ACC112 (cell line): Measurements from ENCODE around the gene CIC.
A peak's percentile ranks its signal among the peaks of the same experiment; 100 is the strongest.

Experiments
- H2AFZ ChIP-seq: fragments of 200-600 bp; sonication (generic); one replicate; pipeline ENCODE4 v1.6.0; 2017; ENCODE audit warnings: antibody characterized with exemption, low read length; ENCODE audit not compliant: unreplicated experiment
- H3K27ac ChIP-seq: fragments of 200-600 bp; sonication (generic); 2 replicates; pipeline ENCODE4 v1.5.1; 2014; ENCODE audit warnings: low read depth, mild to moderate bottlenecking, antibody characterized with exemption, low read length, moderate library complexity
- H3K27me3 ChIP-seq: fragments of 200-600 bp; sonication (generic); 2 replicates; pipeline ENCODE4 v1.6.1; 2014; ENCODE audit warnings: mild to moderate bottlenecking, antibody characterized with exemption, low read length, moderate library complexity, mixed read lengths; ENCODE audit not compliant: insufficient read depth
- H3K36me3 ChIP-seq: fragments of 200-600 bp; sonication (generic); 2 replicates; pipeline ENCODE4 v1.6.1; 2016; ENCODE audit warnings: mild to moderate bottlenecking, antibody characterized with exemption, low read length, moderate library complexity, mixed read lengths; ENCODE audit not compliant: insufficient read depth
- H3K4me1 ChIP-seq: fragments of 200-600 bp; sonication (generic); one replicate; pipeline ENCODE4 v1.6.1; 2016; ENCODE audit warnings: low read length, mixed read lengths; ENCODE audit not compliant: insufficient read depth, unreplicated experiment, control insufficient read depth
- H3K4me3 ChIP-seq: fragments of 200-600 bp; sonication (generic); 2 replicates; pipeline ENCODE4 v1.5.1; 2014; ENCODE audit warnings: mild to moderate bottlenecking, low read depth, low read length
- H3K79me2 ChIP-seq: fragments of 200-600 bp; sonication (generic); one replicate; pipeline ENCODE4 v1.6.0; 2016; ENCODE audit warnings: low read length; ENCODE audit not compliant: control insufficient read depth, unreplicated experiment, insufficient read depth

CIC gene

DNA sequence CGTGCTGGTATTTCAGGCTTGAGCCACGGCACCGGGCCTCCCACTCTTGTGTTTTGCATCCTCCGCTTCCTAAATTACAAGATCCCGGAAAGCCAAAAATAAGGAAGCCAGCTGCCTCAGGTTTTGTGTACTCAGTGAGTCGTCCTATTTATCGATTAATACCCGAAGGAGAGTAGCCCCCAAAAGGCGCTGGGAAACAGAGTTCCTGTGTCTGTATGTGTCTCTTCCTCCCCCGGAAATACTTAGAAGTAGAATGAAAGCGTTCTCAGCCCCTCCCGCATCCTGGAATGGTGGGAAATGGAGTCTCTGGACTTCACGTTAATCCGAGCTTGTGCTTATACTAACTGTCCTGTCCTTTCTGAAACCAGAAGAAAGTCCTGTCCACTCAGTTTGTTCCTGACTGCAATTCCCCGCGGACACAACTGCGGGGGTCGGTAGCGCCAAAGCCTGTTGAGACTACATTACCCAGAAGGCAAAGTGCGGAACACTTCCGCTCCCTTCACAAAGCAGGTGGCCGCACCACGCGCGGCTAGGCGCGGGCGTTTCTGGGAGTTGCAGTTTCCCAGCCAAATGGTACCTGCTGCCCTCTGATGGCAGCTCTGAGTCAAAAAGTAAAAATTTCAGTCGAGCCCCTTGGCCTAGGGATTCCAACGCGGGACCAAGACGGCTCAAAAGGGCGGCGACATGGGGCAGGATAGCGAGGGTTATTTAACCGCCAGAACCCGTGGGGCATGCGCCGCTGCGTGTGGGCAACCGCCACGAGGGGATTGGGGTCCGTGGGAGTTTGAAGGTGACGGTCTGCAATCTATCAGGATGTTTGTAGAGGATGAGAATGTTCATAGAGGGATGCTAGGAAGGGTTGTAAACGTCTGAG is 24.5 kb upstream of the CIC start:
- H3K36me3 ChIP-seq, result no peaks in the 10 kb centered on the region
- peak overlapping the region; percentile 79 for H3K4me3 ChIP-seq
- H2AFZ ChIP-seq, result peak overlapping the region; percentile 41
- no peaks in the 10 kb centered on the region for H3K27me3 ChIP-seq
- peak overlapping the region; percentile 54 for H3K27ac ChIP-seq
- H3K4me1 ChIP-seq, result no peaks in the 10 kb centered on the region
- H3K79me2 ChIP-seq, result peaks cover 27% of the 10 kb centered on the region

DNA sequence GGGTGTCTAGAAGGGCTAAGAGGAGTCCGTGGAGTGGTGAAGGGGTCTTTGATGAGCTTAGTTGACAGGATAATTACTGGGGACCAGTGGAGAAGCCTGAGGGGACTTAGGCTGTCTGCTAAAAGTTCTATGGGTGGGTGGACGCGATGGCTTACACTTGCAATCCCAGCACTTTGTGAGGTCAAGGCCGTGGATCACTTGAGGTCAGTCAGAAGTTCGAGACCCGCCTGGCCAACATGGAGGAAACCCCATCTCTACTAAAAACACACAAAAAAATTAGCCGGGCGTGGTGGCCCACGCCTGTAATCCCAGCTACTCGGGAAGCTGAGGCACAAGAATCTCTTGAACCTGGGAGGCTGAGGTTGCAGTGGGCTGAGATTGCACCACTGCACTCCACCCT is 23.8 kb upstream of the CIC start:
- peak overlapping the region; percentile 31 for H2AFZ ChIP-seq
- no peak overlapping the region for H3K4me3 ChIP-seq
- H3K27ac ChIP-seq, result no peak overlapping the region
- no peaks in the 10 kb centered on the region for H3K36me3 ChIP-seq
- peaks cover 27% of the 10 kb centered on the region for H3K79me2 ChIP-seq
- H3K27me3 ChIP-seq, result no peaks in the 10 kb centered on the region
- peaks cover under 1% of the 10 kb centered on the region for H3K4me1 ChIP-seq

DNA sequence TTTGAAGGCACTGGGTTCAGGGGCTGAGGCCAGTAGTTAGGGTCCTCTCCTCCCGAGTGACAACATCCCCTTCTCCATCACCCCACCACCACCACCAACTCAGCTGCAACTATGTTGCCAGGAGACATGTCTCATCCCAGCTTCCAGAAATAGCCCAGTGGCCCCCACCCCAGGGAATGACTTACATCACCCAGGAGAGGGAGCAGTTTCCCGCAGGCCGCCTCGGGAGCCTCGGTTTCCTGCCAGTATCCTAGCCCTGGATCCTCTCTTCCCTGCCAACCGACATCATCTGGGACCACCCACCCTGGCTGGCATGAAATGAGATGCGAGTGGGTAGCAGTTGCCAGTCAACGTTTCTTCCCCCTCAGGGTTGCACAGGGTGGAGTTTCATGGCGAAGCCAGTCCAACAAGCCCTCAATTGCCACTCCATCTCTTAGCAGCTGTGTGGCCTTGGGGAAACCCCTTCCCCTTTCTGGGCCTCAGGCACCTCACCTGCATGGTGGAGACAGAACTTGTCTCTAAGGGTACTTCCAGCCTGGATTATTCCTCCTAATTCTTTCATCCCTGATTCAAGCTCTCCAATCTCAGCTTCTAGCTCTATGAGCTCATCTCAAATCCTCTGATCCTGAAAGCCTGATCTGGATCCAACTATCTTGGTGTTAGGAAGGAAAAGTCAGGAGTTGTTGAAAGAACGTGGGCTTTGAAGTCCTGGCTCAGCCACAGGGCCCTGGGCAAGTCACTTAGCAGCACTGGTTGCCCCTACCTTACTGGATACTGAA is 22.7 kb upstream of the CIC start:
- peaks cover 26% of the 10 kb centered on the region for H3K79me2 ChIP-seq
- peak overlapping the region; percentile 37 for H3K27ac ChIP-seq
- no peaks in the 10 kb centered on the region for H3K36me3 ChIP-seq
- peaks cover 9% of the 10 kb centered on the region for H3K4me1 ChIP-seq
- no peaks in the 10 kb centered on the region for H3K27me3 ChIP-seq
- H2AFZ ChIP-seq, result no peak overlapping the region
- no peak overlapping the region for H3K4me3 ChIP-seq

GRCh38 chr19:42246922-42247639 is 22.0 kb upstream of the CIC start:
- H3K79me2 ChIP-seq, result peaks cover 26% of the 10 kb centered on the region
- peak overlapping the region; percentile 37 for H3K27ac ChIP-seq
- H3K27me3 ChIP-seq, result no peaks in the 10 kb centered on the region
- peaks cover 16% of the 10 kb centered on the region for H3K4me1 ChIP-seq
- no peak overlapping the region for H3K4me3 ChIP-seq
- no peaks in the 10 kb centered on the region for H3K36me3 ChIP-seq
- no peak overlapping the region for H2AFZ ChIP-seq

- Histone ChIP-seq H3K4me1 (peaks cover 16% of the 10 kb centered on the region), H3K36me3 (no peaks in the 10 kb centered on the region), H2AFZ (no peak overlapping the region), H3K27me3 (no peaks in the 10 kb centered on the region), H3K79me2 (peaks cover 30% of the 10 kb centered on the region), H3K27ac (no peak overlapping the region), H3K4me3 (no peak overlapping the region)
Observed at GRCh38 chr19:42247640-42248199, 21.3 kb upstream of the CIC start.

GRCh38 chr19:42248270-42249148 is 20.5 kb upstream of the CIC start:
- Histone ChIP-seq H3K27ac (no peak overlapping the region), H2AFZ (no peak overlapping the region), H3K36me3 (no peaks in the 10 kb centered on the region), H3K27me3 (no peaks in the 10 kb centered on the region), H3K4me1 (peaks cover 16% of the 10 kb centered on the region), H3K4me3 (no peak overlapping the region), H3K79me2 (peaks cover 38% of the 10 kb centered on the region)

- Histone ChIP-seq H3K27me3 (no peaks in the 10 kb centered on the region), H3K27ac (no peak overlapping the region), H3K4me1 (peaks cover 16% of the 10 kb centered on the region), H3K79me2 (peaks cover 43% of the 10 kb centered on the region), H2AFZ (no peak overlapping the region), H3K36me3 (no peaks in the 10 kb centered on the region), H3K4me3 (no peak overlapping the region)
Observed at GRCh38 chr19:42249149-42249750, 19.8 kb upstream of the CIC start.

DNA sequence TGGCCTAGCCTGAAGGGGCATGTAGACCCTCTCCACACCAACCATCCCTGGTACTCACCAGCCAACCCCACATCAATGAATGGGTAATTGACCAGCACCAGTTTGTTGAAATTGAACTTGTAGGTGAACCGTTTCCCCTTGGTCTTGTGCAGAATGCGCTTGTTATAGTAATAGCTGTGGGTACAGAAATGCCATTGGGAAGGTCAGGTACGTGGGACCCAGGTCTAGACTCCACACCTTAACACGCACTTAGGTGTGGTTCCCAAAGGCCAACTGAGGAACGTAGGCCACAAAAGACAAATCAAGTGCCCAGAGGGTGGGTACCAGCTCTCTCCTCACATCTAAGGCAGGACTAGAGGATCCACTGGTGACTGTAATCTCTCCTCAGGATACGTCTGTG is 19.3 kb upstream of the CIC start:
- Histone ChIP-seq H2AFZ (no peak overlapping the region), H3K4me1 (peaks cover 16% of the 10 kb centered on the region), H3K79me2 (peaks cover 48% of the 10 kb centered on the region), H3K4me3 (no peak overlapping the region), H3K27me3 (no peaks in the 10 kb centered on the region), H3K36me3 (no peaks in the 10 kb centered on the region), H3K27ac (no peak overlapping the region)

- Histone ChIP-seq H3K4me1 (peaks cover 16% of the 10 kb centered on the region), H3K27ac (peak overlapping the region; percentile 40; the same call in 1 of the 2 replicates), H2AFZ (no peak overlapping the region), H3K79me2 (peaks cover 49% of the 10 kb centered on the region), H3K27me3 (no peaks in the 10 kb centered on the region), H3K36me3 (no peaks in the 10 kb centered on the region), H3K4me3 (peak overlapping the region; percentile 60; the same call in 1 of the 2 replicates)
Observed at GRCh38 chr19:42250183-42250665, 18.8 kb upstream of the CIC start.
